GM12872 (cell line): ENCODE measurements around the gene LMO1.

Experiments used
- CTCF ChIP-seq: IDR thresholded peaks from 3 replicates; pipeline ENCODE4 v1.5.1; 2011; ENCODE audit warnings: low read depth, mild to moderate bottlenecking, low read length, moderate library complexity; ENCODE audit not compliant: insufficient read depth

The LMO1 gene

GRCh38 chr11:8249482-8249881 is 14.2 kb downstream of the LMO1 start:
- no peak for TF ChIP-seq CTCF

- no peak for TF ChIP-seq CTCF
Observed at GRCh38 chr11:8248786-8249185, 14.9 kb downstream of the LMO1 start.

GRCh38 chr11:8247312-8247711 is 16.4 kb downstream of the LMO1 start:
- peak; percentile 67 for TF ChIP-seq CTCF

GRCh38 chr11:8243458-8243857 is 20.2 kb downstream of the LMO1 start:
- TF ChIP-seq CTCF: no peak

GRCh38 chr11:8242499-8243280 is 21.0 kb downstream of the LMO1 start:
- no peak for TF ChIP-seq CTCF

GRCh38 chr11:8242118-8242475 is 21.6 kb downstream of the LMO1 start:
- TF ChIP-seq CTCF: no peak

- no peak for TF ChIP-seq CTCF
Observed at GRCh38 chr11:8241373-8242117, 22.1 kb downstream of the LMO1 start.
